ENCODE data around the gene MGP. TPM values are rescaled to one million over a fixed set of nuclear protein-coding genes. Genes with fewer than 3 reads are reported as not detected.

MGP gene
- total RNA-seq, 5 donors from 2014 or later (not counting 1 experiment from before 2014, with no cell fraction given) = 1.5 to 4.0 (median 2.2) TPM

- H3K4me3 ChIP-seq (ENCODE audit: control insufficient read depth in 1 of 2, extremely low read depth in 1 of 2, low read length in 1 of 2) = no peak overlapping the region
- no peaks in the 10 kb centered on the region for H3K27me3 Mint-ChIP-seq
- H3K27ac Mint-ChIP-seq = no peak overlapping the region
- no peaks in the 10 kb centered on the region for H3K36me3 ChIP-seq (ENCODE audit: control insufficient read depth in 2 of 2, extremely low read depth in 1 of 2, insufficient read depth in 1 of 2, low read length in 1 of 2)
- POLR2A ChIA-PET = no interaction called here
- CTCF ChIA-PET = interaction anchor here in 1 of 2 donors (0.6 to 5.6 kb wide), 2 partner anchors 146 kb away, joined by 3 to 40 read pairs; no protein-coding TSS in a partner anchor
- no peaks in the 10 kb centered on the region for H3K36me3 Mint-ChIP-seq
- H3K9me3 Mint-ChIP-seq = no peaks in the 10 kb centered on the region
- H3K4me1 ChIP-seq (ENCODE audit: control insufficient read depth in 1 of 2, extremely low read depth in 1 of 2, insufficient read depth in 2 of 2, low read length in 2 of 2) = peaks cover 3 to 5% of the 10 kb centered on the region in 2 experiments
- no peak overlapping the region for H3K4me3 Mint-ChIP-seq
- no peaks in the 10 kb centered on the region for H3K27me3 ChIP-seq (replicated peaks in 1 of 2; ENCODE audit: control insufficient read depth in 2 of 2, extremely low read depth in 1 of 2, insufficient read depth in 2 of 2, low read length in 1 of 2)
- peaks cover 5 to 14% (median 8%) of the 10 kb centered on the region in 3 donors for H3K4me1 Mint-ChIP-seq
- no peaks in the 10 kb centered on the region for H3K9me3 ChIP-seq
- no peak for ATAC-seq (replicated peaks in 1 of 4)
- no CpG with 5 or more reads among the region's 2 CpGs for WGBS (ENCODE audit: insufficient coverage)
- H3K27ac ChIP-seq (ENCODE audit: low read length) = no peak overlapping the region
- no peak for DNase-seq
These were observed 36.0 kb downstream of the MGP start for GRCh38 chr12:14849661-14850060.

GRCh38 chr12:14846876-14847580 is 38.6 kb downstream of the MGP start:
- Histone ChIP-seq H3K27me3 (replicated peaks in 1 of 2; ENCODE audit: control insufficient read depth in 2 of 2, extremely low read depth in 1 of 2, insufficient read depth in 2 of 2, low read length in 1 of 2) (no peaks in the 10 kb centered on the region), H3K9me3 (no peaks in the 10 kb centered on the region), H3K27ac (ENCODE audit: low read length) (no peak overlapping the region), H3K36me3 (ENCODE audit: control insufficient read depth in 2 of 2, extremely low read depth in 1 of 2, insufficient read depth in 1 of 2, low read length in 1 of 2) (no peaks in the 10 kb centered on the region), H3K4me1 (ENCODE audit: control insufficient read depth in 1 of 2, extremely low read depth in 1 of 2, insufficient read depth in 2 of 2, low read length in 2 of 2) (peaks cover 3 to 5% of the 10 kb centered on the region in 2 experiments), H3K4me3 (ENCODE audit: control insufficient read depth in 1 of 2, extremely low read depth in 1 of 2, low read length in 1 of 2) (no peak overlapping the region)
- Mint-ChIP-seq H3K27ac (no peak overlapping the region), H3K4me3 (no peak overlapping the region), H3K4me1 (peaks cover 5 to 14% (median 8%) of the 10 kb centered on the region in 3 donors), H3K36me3 (no peaks in the 10 kb centered on the region), H3K27me3 (no peaks in the 10 kb centered on the region), H3K9me3 (no peaks in the 10 kb centered on the region)
- ChIA-PET POLR2A (interaction anchor here in 1 of 2 donors (0.6 to 0.7 kb wide), 2 partner anchors 38 to 1000 kb away, joined by 3 to 4 read pairs; no protein-coding TSS in a partner anchor), CTCF (interaction anchor here (0.6 to 5.6 kb wide), 8 partner anchors 38 to 149 kb away, joined by 3 to 40 read pairs (median 6); no protein-coding TSS in a partner anchor)
- ATAC-seq (replicated peaks in 1 of 4) (no peak), DNase-seq (no peak)
- 100% methylated on average over 2 of the region's 4 CpGs for WGBS (ENCODE audit: insufficient coverage)

GRCh38 chr12:14846042-14846587 is 39.5 kb downstream of the MGP start:
- H3K9me3 ChIP-seq = no peaks in the 10 kb centered on the region
- ATAC-seq (replicated peaks in 1 of 4) (no peak), DNase-seq (no peak)
- no peaks in the 10 kb centered on the region for H3K36me3 Mint-ChIP-seq
- no peak overlapping the region for H3K27ac ChIP-seq (ENCODE audit: low read length)
- no peak overlapping the region for H3K4me3 Mint-ChIP-seq
- peaks cover 3 to 5% of the 10 kb centered on the region in 2 experiments for H3K4me1 ChIP-seq (ENCODE audit: control insufficient read depth in 1 of 2, extremely low read depth in 1 of 2, insufficient read depth in 2 of 2, low read length in 2 of 2)
- ChIA-PET POLR2A (interaction anchor here in 1 of 2 donors (0.6 kb wide), 1 partner anchor 79 kb away, joined by 4 read pairs; no protein-coding TSS in a partner anchor), CTCF (interaction anchor here (0.5 to 5.6 kb wide), 8 partner anchors 38 to 1043 kb away, joined by 3 to 40 read pairs (median 5); no protein-coding TSS in a partner anchor)
- no peak overlapping the region for H3K27ac Mint-ChIP-seq
- no peaks in the 10 kb centered on the region for H3K27me3 ChIP-seq (replicated peaks in 1 of 2; ENCODE audit: control insufficient read depth in 2 of 2, extremely low read depth in 1 of 2, insufficient read depth in 2 of 2, low read length in 1 of 2)
- no peak overlapping the region for H3K4me3 ChIP-seq (ENCODE audit: control insufficient read depth in 1 of 2, extremely low read depth in 1 of 2, low read length in 1 of 2)
- H3K4me1 Mint-ChIP-seq = peaks cover 5 to 14% (median 8%) of the 10 kb centered on the region in 3 donors
- no peaks in the 10 kb centered on the region for H3K9me3 Mint-ChIP-seq
- no peaks in the 10 kb centered on the region for H3K27me3 Mint-ChIP-seq
- H3K36me3 ChIP-seq (ENCODE audit: control insufficient read depth in 2 of 2, extremely low read depth in 1 of 2, insufficient read depth in 1 of 2, low read length in 1 of 2) = no peaks in the 10 kb centered on the region
- no CpG with 5 or more reads among the region's 3 CpGs for WGBS (ENCODE audit: insufficient coverage)

GRCh38 chr12:14845350-14845750 is 40.3 kb downstream of the MGP start:
- Histone ChIP-seq H3K27me3 (replicated peaks in 1 of 2; ENCODE audit: control insufficient read depth in 2 of 2, extremely low read depth in 1 of 2, insufficient read depth in 2 of 2, low read length in 1 of 2) (no peaks in the 10 kb centered on the region), H3K4me1 (ENCODE audit: control insufficient read depth in 1 of 2, extremely low read depth in 1 of 2, insufficient read depth in 2 of 2, low read length in 2 of 2) (peaks cover 3 to 5% of the 10 kb centered on the region in 2 experiments), H3K9me3 (no peaks in the 10 kb centered on the region), H3K4me3 (ENCODE audit: control insufficient read depth in 1 of 2, extremely low read depth in 1 of 2, low read length in 1 of 2) (no peak overlapping the region), H3K36me3 (ENCODE audit: control insufficient read depth in 2 of 2, extremely low read depth in 1 of 2, insufficient read depth in 1 of 2, low read length in 1 of 2) (no peaks in the 10 kb centered on the region), H3K27ac (ENCODE audit: low read length) (no peak overlapping the region)
- H3K4me1 Mint-ChIP-seq = peaks cover 5 to 14% (median 8%) of the 10 kb centered on the region in 3 donors
- DNase-seq (peak in 30 of 35 experiments; percentile 1 to 75 (median 26)), ATAC-seq (replicated peaks in 1 of 4) (peak; percentile 57 to 75 (median 65))
- no peak overlapping the region for H3K4me3 Mint-ChIP-seq
- H3K36me3 Mint-ChIP-seq = no peaks in the 10 kb centered on the region
- H3K27ac Mint-ChIP-seq = no peak overlapping the region
- 60% methylated on average over 1 of the region's 3 CpGs for WGBS (ENCODE audit: insufficient coverage)
- CTCF ChIA-PET = interaction anchor here (0.5 to 5.6 kb wide), 8 partner anchors 39 to 1044 kb away, joined by 3 to 40 read pairs (median 5); no protein-coding TSS in a partner anchor
- no peaks in the 10 kb centered on the region for H3K9me3 Mint-ChIP-seq
- POLR2A ChIA-PET = no interaction called here
- no peaks in the 10 kb centered on the region for H3K27me3 Mint-ChIP-seq

- Histone ChIP-seq H3K4me3 (ENCODE audit: control insufficient read depth in 1 of 2, extremely low read depth in 1 of 2, low read length in 1 of 2) (no peak overlapping the region), H3K27ac (ENCODE audit: low read length) (no peak overlapping the region), H3K9me3 (no peaks in the 10 kb centered on the region), H3K4me1 (ENCODE audit: control insufficient read depth in 1 of 2, extremely low read depth in 1 of 2, insufficient read depth in 2 of 2, low read length in 2 of 2) (peaks cover 3 to 5% of the 10 kb centered on the region in 2 experiments), H3K36me3 (ENCODE audit: control insufficient read depth in 2 of 2, extremely low read depth in 1 of 2, insufficient read depth in 1 of 2, low read length in 1 of 2) (no peaks in the 10 kb centered on the region), H3K27me3 (replicated peaks in 1 of 2; ENCODE audit: control insufficient read depth in 2 of 2, extremely low read depth in 1 of 2, insufficient read depth in 2 of 2, low read length in 1 of 2) (no peaks in the 10 kb centered on the region)
- peaks cover 3 to 6% of the 10 kb centered on the region in 2 donors for H3K27me3 Mint-ChIP-seq
- H3K4me3 Mint-ChIP-seq = no peak overlapping the region
- ChIA-PET POLR2A (interaction anchor here in 1 of 2 donors (0.8 kb wide), 1 partner anchor 115 kb away, joined by 3 read pairs; no protein-coding TSS in a partner anchor), CTCF (interaction anchor here in 1 of 2 donors (0.6 to 5.6 kb wide), 3 partner anchors 40 to 159 kb away, joined by 3 to 40 read pairs (median 6); no protein-coding TSS in a partner anchor)
- ATAC-seq (replicated peaks in 1 of 4) = no peak
- no peaks in the 10 kb centered on the region for H3K9me3 Mint-ChIP-seq
- DNase-seq = no peak
- no peaks in the 10 kb centered on the region for H3K36me3 Mint-ChIP-seq
- no peak overlapping the region for H3K27ac Mint-ChIP-seq
- peaks cover 5 to 14% (median 8%) of the 10 kb centered on the region in 3 donors for H3K4me1 Mint-ChIP-seq
These were observed 41.3 kb downstream of the MGP start for GRCh38 chr12:14844401-14844800.

- ChIA-PET POLR2A (no interaction called here), CTCF (interaction anchor here (0.5 to 0.6 kb wide), 2 partner anchors 122 to 334 kb away, joined by 4 to 8 read pairs; no protein-coding TSS in a partner anchor)
- Histone ChIP-seq H3K27ac (ENCODE audit: low read length) (no peak within 1 kb of the TSS), H3K4me3 (ENCODE audit: control insufficient read depth in 1 of 2, extremely low read depth in 1 of 2, low read length in 1 of 2) (no peak within 1 kb of the TSS), H3K27me3 (replicated peaks in 1 of 2; ENCODE audit: control insufficient read depth in 2 of 2, extremely low read depth in 1 of 2, insufficient read depth in 2 of 2, low read length in 1 of 2) (no peaks in the 10 kb centered on the region), H3K36me3 (ENCODE audit: control insufficient read depth in 2 of 2, extremely low read depth in 1 of 2, insufficient read depth in 1 of 2, low read length in 1 of 2) (no peaks in the 10 kb centered on the region), H3K9me3 (no peaks in the 10 kb centered on the region), H3K4me1 (ENCODE audit: control insufficient read depth in 1 of 2, extremely low read depth in 1 of 2, insufficient read depth in 2 of 2, low read length in 2 of 2) (peaks cover 3 to 5% of the 10 kb centered on the region in 2 experiments)
- Mint-ChIP-seq H3K4me1 (peaks cover 5 to 14% (median 8%) of the 10 kb centered on the region in 3 donors), H3K27me3 (peaks cover 7 to 10% of the 10 kb centered on the region in 2 donors), H3K4me3 (no peak within 1 kb of the TSS), H3K36me3 (no peaks in the 10 kb centered on the region), H3K9me3 (no peaks in the 10 kb centered on the region), H3K27ac (no peak within 1 kb of the TSS)
- ATAC-seq (replicated peaks in 1 of 4) = no peak
- no peak for DNase-seq
- 88% methylated on average over 6 of the region's 10 CpGs for WGBS (ENCODE audit: insufficient coverage)
These were observed 42.2 kb downstream of the MGP start, which contains the start of gene ART4 for GRCh38 chr12:14843425-14843887. Gene ART4 (minus strand): TSS chr12:14843526. CDS start chr12:14843113, 413 bp downstream.

Data from T-cell (primary cell).